Activated CD4-positive, alpha-beta T cell treated with anti-CD3 and anti-CD28 coated beads, Interleukin-2, amount 50 U/mL, for 1 hour (primary cell): ENCODE measurements around the gene TMEM130.

ENCODE experiments used
- DNase-seq: peaks from one replicate; pipeline ENCODE4 v3.0.0-alpha.2; 2020

TMEM130 gene

GRCh38 chr7:98840096-98840495, 29.7 kb downstream of the TMEM130 start:
- DNase-seq: no peak

DNA sequence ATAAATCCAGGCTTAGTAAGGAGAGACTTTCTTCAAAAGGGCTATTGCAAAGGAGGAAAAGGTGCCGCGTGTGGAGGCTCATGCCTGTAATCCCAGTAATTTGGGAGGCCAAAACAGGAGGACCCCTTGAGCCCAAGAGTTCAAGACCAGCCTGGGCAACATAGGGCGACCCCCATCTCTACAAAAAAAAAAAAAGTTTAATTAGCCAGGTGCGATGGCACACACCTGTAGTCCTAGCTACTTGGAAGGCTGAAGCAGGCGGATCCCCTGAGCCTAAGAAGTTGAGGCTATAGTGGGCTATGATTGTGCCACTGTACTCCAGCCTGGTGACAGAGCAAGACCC, 32.2 kb downstream of the TMEM130 start:
- DNase-seq: no peak

GRCh38 chr7:98836811-98837629, 32.8 kb downstream of the TMEM130 start:
- peak; percentile 9 for DNase-seq

DNA sequence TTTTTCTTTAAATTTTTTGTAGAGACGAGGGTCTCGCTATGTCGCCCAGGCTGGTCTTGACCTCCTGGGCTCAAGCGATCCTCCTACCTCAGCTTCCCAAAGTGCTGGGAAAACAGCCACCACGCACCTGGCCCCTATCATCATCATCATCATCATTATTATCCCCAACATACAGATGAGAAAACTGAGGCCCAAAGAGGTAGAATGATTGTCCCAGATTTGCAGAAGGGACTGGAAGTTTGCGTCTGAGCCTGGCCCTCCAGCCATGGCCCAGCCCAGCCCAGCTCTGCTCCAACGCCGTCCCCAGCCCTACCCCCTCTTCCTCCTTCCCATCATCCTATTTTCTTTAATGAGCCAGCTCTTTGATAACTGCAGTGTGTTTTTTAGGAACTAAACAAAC, 34.9 kb downstream of the TMEM130 start:
- DNase-seq: no peak

- DNase-seq: no peak
These were observed 36.8 kb downstream of the TMEM130 start for GRCh38 chr7:98833022-98833421.

- peak; percentile 30 for DNase-seq
These were observed 38.1 kb downstream of the TMEM130 start for GRCh38 chr7:98831641-98832221.

- DNase-seq: no peak
These were observed 38.8 kb downstream of the TMEM130 start for GRCh38 chr7:98830972-98831548.

DNA sequence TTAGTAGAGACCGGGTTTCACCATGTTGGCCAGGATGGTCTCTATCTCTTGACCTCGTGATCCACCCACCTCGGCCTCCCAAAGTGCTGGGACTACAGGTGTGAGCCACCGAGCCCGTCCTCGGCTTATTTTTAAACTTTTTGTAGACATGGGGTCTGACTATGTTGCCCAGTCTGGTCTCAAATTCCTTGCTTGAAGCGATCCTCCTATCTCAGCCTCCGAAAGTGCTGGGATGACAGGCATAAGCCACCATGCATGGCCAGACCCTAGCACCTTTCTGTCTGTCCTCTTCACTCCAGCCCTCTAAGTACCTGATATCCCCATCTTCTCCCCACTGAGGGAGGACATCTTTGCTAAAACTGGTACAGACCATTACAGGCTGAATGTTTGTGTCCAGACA, 41.4 kb downstream of the TMEM130 start:
- no peak for DNase-seq

GRCh38 chr7:98827258-98827657, 42.6 kb downstream of the TMEM130 start:
- DNase-seq: no peak

DNA sequence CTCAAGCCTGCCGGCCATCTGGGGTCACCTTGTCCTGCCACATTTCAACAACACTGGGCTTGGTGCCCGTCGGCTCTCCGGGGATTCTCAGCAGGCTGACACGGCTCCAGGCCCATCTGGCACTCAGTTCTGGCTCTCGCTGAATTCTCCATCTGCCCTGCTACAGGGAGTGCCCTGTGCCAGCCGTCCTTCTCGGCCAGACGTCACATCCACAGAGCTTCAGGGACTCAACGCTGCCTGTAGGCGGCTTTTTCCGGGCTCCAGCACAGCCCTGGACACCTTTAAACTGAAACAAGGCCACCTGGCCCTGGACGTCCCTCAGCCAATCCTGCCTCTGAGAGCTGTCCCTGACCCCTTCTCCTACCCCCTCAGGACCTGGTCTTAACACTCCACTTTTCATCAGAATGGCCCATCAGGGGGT, 43.0 kb downstream of the TMEM130 start:
- no peak for DNase-seq

GRCh38 chr7:98826387-98826786, 43.4 kb downstream of the TMEM130 start:
- no peak for DNase-seq

- no peak for DNase-seq
These were observed 46.6 kb downstream of the TMEM130 start for GRCh38 chr7:98823226-98823625.

- DNase-seq: no peak
These were observed 48.5 kb downstream of the TMEM130 start for GRCh38 chr7:98821348-98821747.

GRCh38 chr7:98816967-98817710, 52.7 kb downstream of the TMEM130 start:
- DNase-seq: no peak

- DNase-seq: no peak
These were observed 53.6 kb downstream of the TMEM130 start for GRCh38 chr7:98816241-98816640.

DNA sequence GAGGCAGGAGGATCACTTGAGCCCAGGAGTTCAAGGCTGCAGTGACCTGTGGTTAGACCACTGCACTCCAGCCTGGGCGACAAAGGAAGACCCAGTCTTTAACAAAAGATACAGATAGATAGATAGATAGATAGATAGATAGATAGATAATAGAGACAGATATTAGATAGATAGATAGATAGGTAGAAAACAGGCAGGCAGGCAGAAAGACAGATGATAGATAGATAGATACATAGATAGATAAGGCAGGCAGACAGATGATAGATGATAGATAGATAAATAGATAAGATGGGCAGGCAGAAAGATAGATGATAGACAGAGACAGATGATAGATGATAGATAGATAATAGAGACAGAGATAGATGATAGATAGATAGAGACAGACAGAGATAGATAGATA, 54.5 kb downstream of the TMEM130 start:
- no peak for DNase-seq

DNA sequence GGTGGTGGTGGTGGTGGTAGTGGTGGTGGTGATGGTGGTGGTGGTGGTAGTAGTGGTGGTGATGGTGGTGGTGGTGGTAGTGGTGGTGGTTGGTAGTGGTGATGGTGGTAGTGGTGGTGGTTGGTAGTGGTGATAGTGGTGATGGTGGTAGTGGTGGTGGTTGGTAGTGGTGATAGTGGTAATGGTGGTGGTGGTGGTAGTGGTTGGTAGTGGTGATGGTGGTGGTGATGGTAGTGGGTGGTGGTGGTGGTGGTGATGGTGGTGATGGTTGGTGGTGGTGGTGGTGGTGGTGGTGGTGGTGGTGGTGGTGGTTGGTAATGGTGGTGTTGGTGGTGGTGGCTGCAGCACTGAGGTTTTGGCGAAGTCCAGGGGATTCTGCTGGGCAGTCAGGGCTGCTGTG, 58.5 kb downstream of the TMEM130 start:
- DNase-seq: no peak

DNA sequence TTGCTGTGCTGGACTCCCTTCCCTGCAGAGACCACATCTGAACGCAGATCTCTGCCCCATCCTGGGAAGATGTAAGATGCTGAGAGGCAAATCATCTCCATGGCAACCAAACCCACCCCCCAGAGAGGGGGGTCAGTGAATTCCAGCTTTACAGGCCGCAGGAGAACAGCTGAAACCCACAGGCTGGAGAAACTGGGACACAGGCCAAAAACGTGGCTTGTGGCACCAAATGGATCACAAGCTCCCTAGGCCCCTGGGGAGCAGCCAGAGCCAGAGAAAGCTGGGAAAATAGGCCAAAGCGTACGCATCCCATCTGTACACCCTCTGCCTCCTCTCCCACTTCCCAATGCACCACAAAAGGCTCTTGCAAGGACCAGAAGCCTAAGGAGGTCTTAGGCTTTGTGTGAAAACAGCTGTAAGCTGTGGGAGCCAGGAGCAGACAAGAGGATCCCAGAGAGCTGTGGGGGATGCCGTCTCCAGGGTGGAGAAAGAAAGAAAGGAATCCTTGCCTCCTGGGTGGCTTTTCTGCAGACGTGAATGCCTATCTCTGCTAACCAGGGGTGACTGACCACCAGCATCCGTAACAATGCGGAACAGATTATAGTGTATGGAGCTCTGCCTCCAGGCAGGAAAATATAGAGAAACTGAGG, 59.5 kb downstream of the TMEM130 start:
- DNase-seq: no peak

- DNase-seq: no peak
These were observed 60.9 kb downstream of the TMEM130 start for GRCh38 chr7:98808751-98809460.

DNA sequence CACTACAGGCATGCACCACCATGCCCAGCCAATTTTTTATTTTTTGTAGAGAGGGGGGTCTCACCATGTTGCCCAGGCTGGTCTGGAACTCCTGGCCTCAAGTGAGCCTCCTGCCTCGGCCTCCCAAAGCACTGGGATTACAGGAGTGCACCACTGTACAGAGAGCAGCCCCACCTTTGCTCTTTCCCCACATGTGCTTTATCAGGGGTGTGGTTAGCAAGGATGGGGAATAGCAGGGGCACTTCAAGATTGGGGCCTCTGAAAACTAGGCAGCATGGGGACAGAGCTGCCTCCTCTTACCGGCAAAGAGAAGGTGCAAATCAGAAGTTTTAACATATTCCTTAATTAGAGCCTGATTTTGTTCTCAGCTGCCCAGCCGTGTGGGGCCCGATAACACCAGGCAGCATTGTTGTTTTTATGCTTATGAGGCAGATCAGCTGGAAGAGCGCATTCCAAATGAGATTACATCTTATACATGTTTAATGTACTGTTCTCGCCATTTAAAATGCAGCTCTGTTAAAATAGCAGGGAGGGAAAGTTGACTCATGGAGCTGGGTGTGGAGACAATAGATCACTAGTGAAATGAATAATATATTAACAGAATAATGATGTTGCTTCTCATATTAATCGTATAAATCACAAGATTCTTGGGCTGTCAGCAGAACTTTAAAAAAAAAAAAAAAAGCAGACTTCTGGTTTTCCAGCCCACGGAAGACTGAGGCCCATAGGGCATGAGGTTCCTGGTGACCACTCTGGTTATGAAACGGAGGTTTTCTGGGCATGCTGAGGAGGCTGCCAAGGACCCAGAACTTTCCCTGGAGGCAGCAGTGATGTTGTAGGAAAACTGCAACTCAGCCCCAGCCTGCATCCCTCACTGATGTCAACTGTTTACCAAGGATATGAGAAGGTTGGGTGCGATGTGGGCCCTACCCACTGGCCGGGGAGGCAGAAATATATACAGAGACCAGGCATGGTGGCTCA, 62.5 kb downstream of the TMEM130 start:
- no peak for DNase-seq
